OCI-LY7 (cell line): ENCODE measurements around the gene SLC17A7. TPM values are rescaled to one million over a fixed set of nuclear protein-coding genes. Genes with fewer than 3 reads are reported as not detected.

Experiments used
- BruUV-seq: library from RNA; stranded (reverse); fragments of 400-500 nt; replicated peaks from 2 replicates; lab custom pipeline; 2021; lab: Mats Ljungman, UMichigan
- CTCF ChIA-PET: fragments of 300-600 bp; sonication (Branson Sonifier 250); formaldehyde crosslinking; loops from one replicate; lab custom pipeline; 2022; ENCODE audit warnings: antibody characterized with exemption; ENCODE audit not compliant: unreplicated experiment; lab: Charles Lee
- POLR2A ChIA-PET: fragments of 300-600 bp; sonication (Branson Sonifier 250); formaldehyde crosslinking; loops from one replicate; lab custom pipeline; 2022; ENCODE audit warnings: antibody characterized with exemption; lab: Charles Lee
- DNase-seq: peaks from one replicate; pipeline ENCODE4 v3.0.0-alpha.2; 2015; ENCODE audit warnings: low spot score
- H2AFZ ChIP-seq: fragments of 200-600 bp; sonication (generic), shearing (Covaris generic); 2 replicates; pipeline ENCODE4 v1.6.1; 2014; ENCODE audit warnings: mild to moderate bottlenecking, antibody characterized with exemption, low read length, moderate library complexity
- H3K27ac ChIP-seq: fragments of 200-600 bp; sonication (generic); 2 replicates; pipeline ENCODE4 v1.5.1; 2014; ENCODE audit warnings: mixed run types, low read depth, mild to moderate bottlenecking, moderate library complexity, low read length, inconsistent platforms; ENCODE audit not compliant: poor library complexity, severe bottlenecking
- H3K36me3 ChIP-seq: fragments of 200-600 bp; sonication (generic); 2 replicates; pipeline ENCODE4 v1.6.1; 2014; ENCODE audit warnings: mild to moderate bottlenecking, antibody characterized with exemption, low read length, moderate library complexity, mixed read lengths; ENCODE audit not compliant: insufficient read depth
- H3K4me1 ChIP-seq: fragments of 200-600 bp; sonication (generic); 2 replicates; pipeline ENCODE4 v1.5.1; 2014; ENCODE audit warnings: mild to moderate bottlenecking, low read length; ENCODE audit not compliant: insufficient read depth, poor library complexity, severe bottlenecking
- H3K4me2 ChIP-seq: fragments of 200-600 bp; sonication (generic); 2 replicates; pipeline ENCODE4 v1.6.1; 2014; ENCODE audit warnings: mild to moderate bottlenecking, low read length
- H3K4me3 ChIP-seq: fragments of 200-600 bp; sonication (generic); 2 replicates; pipeline ENCODE4 v1.5.1; 2014; ENCODE audit warnings: mild to moderate bottlenecking, low read depth, low read length; ENCODE audit not compliant: poor library complexity, severe bottlenecking
- H3K79me2 ChIP-seq: fragments of 200-600 bp; sonication (generic); 2 replicates; pipeline ENCODE4 v1.6.1; 2016; ENCODE audit warnings: low read depth, mild to moderate bottlenecking, low read length, moderate library complexity, mixed read lengths; ENCODE audit not compliant: insufficient read depth
- H3K9me2 ChIP-seq: fragments of 200-600 bp; sonication (generic); 2 replicates; pipeline ENCODE4 v1.6.1; 2016; ENCODE audit warnings: mild to moderate bottlenecking, low read length, mixed read lengths; ENCODE audit not compliant: insufficient read depth
- H3K9me3 ChIP-seq: fragments of 200-600 bp; sonication (generic); 2 replicates; pipeline ENCODE4 v1.6.1; 2014; ENCODE audit warnings: mild to moderate bottlenecking, mixed run types, low read length, mixed read lengths
- H4K20me1 ChIP-seq: fragments of 200-600 bp; sonication (generic); 2 replicates; pipeline ENCODE4 v1.6.1; 2014; ENCODE audit warnings: mild to moderate bottlenecking, antibody characterized with exemption, low read length, moderate library complexity, mixed read lengths; ENCODE audit not compliant: insufficient read depth
- CTCF ChIP-seq: fragments of 200-600 bp; sonication (generic); conservative IDR thresholded peaks from 2 replicates; pipeline ENCODE4 v1.5.1; 2014; ENCODE audit warnings: mild to moderate bottlenecking, antibody characterized with exemption, low read length, moderate library complexity, mixed read lengths
- EZH2phosphoT487 ChIP-seq: fragments of 200-600 bp; sonication (generic); IDR thresholded peaks from 2 replicates; pipeline ENCODE4 v1.6.1; 2018; ENCODE audit warnings: low read depth, borderline replicate concordance, mild to moderate bottlenecking, mixed run types, antibody characterized with exemption, low read length, moderate library complexity, mixed read lengths
- intact Hi-C: fragments of 100-400 bp; cut with micrococcal nuclease; formaldehyde crosslinking; loops from one replicate; pipeline ENCODE4 v1.10.0; 2022; ENCODE audit not compliant: unreplicated experiment
- total RNA-seq, 2 experiments: library from RNA; depleted of rRNA in 1 of 2; stranded (reverse); fragments of >200 nt in 1 of 2; shearing (Covaris generic) in 1 of 2; gene quantifications; 2 replicates each; pipeline ENCODE4 v1.2.3, GENCODE V29; 2014 to 2022

Gene SLC17A7
- total RNA-seq, 2 experiments from 2014 or later: 1.3 TPM

GRCh38 chr19:49425922-49426592 is 15.3 kb downstream of the SLC17A7 start:
- TF ChIP-seq EZH2phosphoT487: no peak
- TF ChIP-seq CTCF: no peak
- Histone ChIP-seq H3K4me1 (peaks cover 69% of the 10 kb centered on the region), H3K36me3 (no peaks in the 10 kb centered on the region), H3K9me2 (no peaks in the 10 kb centered on the region), H2AFZ (peak overlapping the region; percentile 33; the same call in 1 of the 2 replicates), H4K20me1 (no peaks in the 10 kb centered on the region), H3K79me2 (no peaks in the 10 kb centered on the region), H3K4me2 (peak overlapping the region; percentile 68), H3K27ac (no peak overlapping the region), H3K4me3 (peak overlapping the region; percentile 59), H3K9me3 (no peaks in the 10 kb centered on the region)
- ChIA-PET POLR2A (no interaction called here), CTCF (no interaction called here)
- peak; percentile 80 for DNase-seq
- no TSS peak for BruUV-seq
- intact Hi-C loops: no loop called here

- BruUV-seq: no TSS peak
- Histone ChIP-seq H3K4me1 (peaks cover 67% of the 10 kb centered on the region), H3K4me2 (peak within 1 kb of the TSS; percentile 68), H3K4me3 (peak within 1 kb of the TSS; percentile 59), H2AFZ (peak within 1 kb of the TSS; percentile 33; the same call in 1 of the 2 replicates), H3K36me3 (no peaks in the 10 kb centered on the region), H3K9me2 (no peaks in the 10 kb centered on the region), H3K9me3 (no peaks in the 10 kb centered on the region), H4K20me1 (no peaks in the 10 kb centered on the region), H3K27ac (no peak within 1 kb of the TSS), H3K79me2 (no peaks in the 10 kb centered on the region)
- intact Hi-C loops: no loop called here
- no peak for TF ChIP-seq EZH2phosphoT487
- POLR2A ChIA-PET: no interaction called here
- CTCF ChIA-PET: no interaction called here
- DNase-seq: no peak
Observed at GRCh38 chr19:49425178-49425577, 16.1 kb downstream of the SLC17A7 start, which contains the start of gene GFY. Gene GFY, plus strand, starts transcription at chr19:49425388. Its CDS starts 1,043 bp downstream, at chr19:49426431.

- intact Hi-C loops: no loop called here
- no peak overlapping the region for H3K4me3 ChIP-seq
- no peak for DNase-seq
Observed at GRCh38 chr19:49423985-49424303, 17.4 kb downstream of the SLC17A7 start.

More at GRCh38 chr19:49423985-49424303, 17.4 kb downstream of the SLC17A7 start:
- H3K4me2 ChIP-seq: peak overlapping the region; percentile 20; the same call in 1 of the 2 replicates
- no peaks in the 10 kb centered on the region for H3K36me3 ChIP-seq
- no peak overlapping the region for H3K27ac ChIP-seq
- BruUV-seq: no TSS peak
- POLR2A ChIA-PET: no interaction called here
- no peak overlapping the region for H2AFZ ChIP-seq
- peaks cover 63% of the 10 kb centered on the region for H3K4me1 ChIP-seq
- no peaks in the 10 kb centered on the region for H3K9me2 ChIP-seq
- TF ChIP-seq CTCF (no peak), EZH2phosphoT487 (no peak)
- no peaks in the 10 kb centered on the region for H4K20me1 ChIP-seq
- CTCF ChIA-PET: no interaction called here
- H3K79me2 ChIP-seq: no peaks in the 10 kb centered on the region
- no peaks in the 10 kb centered on the region for H3K9me3 ChIP-seq
